ENCODE results near the gene MICU1.

GRCh38 chr10:72659694-72660093 lies 33.8 kb upstream of the MICU1 start:
- TF ChIP-seq RFX5 (IDR thresholded peaks at IDR 0.05; ENCODE audit: low read length): no peak
- TF ChIP-seq CTCF (IDR thresholded peaks at IDR 0.05): no peak
- no peak for TF ChIP-seq POLR2AphosphoS5 (IDR thresholded peaks at IDR 0.05; ENCODE audit: low read depth, low read length)
- no peak for TF ChIP-seq NRF1 (IDR thresholded peaks at IDR 0.05; ENCODE audit: low read depth, low read length)
- no peak for TF ChIP-seq CHD2 (IDR thresholded peaks at IDR 0.05; ENCODE audit: low read length, partially characterized antibody)
- TF ChIP-seq TAF1 (IDR thresholded peaks at IDR 0.05; ENCODE audit: borderline replicate concordance, low read depth, low read length): no peak
- TF ChIP-seq MAX (IDR thresholded peaks at IDR 0.05; ENCODE audit: low read depth): no peak
- no peak for TF ChIP-seq REST (IDR thresholded peaks at IDR 0.05; ENCODE audit: low read depth, low read length)
- TF ChIP-seq JUND (IDR thresholded peaks at IDR 0.05): no peak
- no peak for TF ChIP-seq EZH2phosphoT487 (IDR thresholded peaks at IDR 0.05; ENCODE audit: borderline replicate concordance, low read depth)
- TF ChIP-seq GABPA (IDR thresholded peaks at IDR 0.05; ENCODE audit: low read depth): no peak
- TF ChIP-seq FOXM1 (IDR thresholded peaks at IDR 0.05; ENCODE audit: low read depth): no peak
